Endothelial cell of umbilical vein (primary cell): Measurements from ENCODE around the gene DEFB114. TPM values are rescaled to one million over a fixed set of nuclear protein-coding genes. Genes with fewer than 3 reads are reported as not detected.

Experiments
- Bru-seq: library from RNA; stranded (reverse); fragments of 400-500 nt; gene quantifications from one replicate; lab custom pipeline; 2021; lab: Mats Ljungman, UMichigan
- BruChase-seq, 2 experiments: library from RNA; stranded (reverse); fragments of 400-500 nt; gene quantifications; one replicate each; lab custom pipeline; 2021; lab: Mats Ljungman, UMichigan
- BruUV-seq: library from RNA; stranded (reverse); fragments of 400-500 nt; replicated peaks from 2 replicates; lab custom pipeline; 2021; lab: Mats Ljungman, UMichigan
- CTCF ChIA-PET: fragments of 300-600, 350-600 bp; sonication (Branson Sonifier 250); formaldehyde crosslinking; loops from one replicate; lab custom pipeline; 2021; ENCODE audit warnings: antibody characterized with exemption, inconsistent platforms; lab: Charles Lee
- POLR2A ChIA-PET: fragments of 300-600, 350-600 bp; sonication (Branson Sonifier 250); formaldehyde crosslinking; loops from one replicate; lab custom pipeline; 2021; ENCODE audit warnings: antibody characterized with exemption, inconsistent platforms; lab: Charles Lee
- DNase-seq: peaks from one replicate; pipeline ENCODE4 v3.0.0-alpha.2; 2011; ENCODE audit warnings: low read depth, low spot score
- FAIRE-seq: peaks from 2 replicates; lab custom pipeline; 2011; peaks lifted over from hg19 to GRCh38; lab: Jason Lieb, UNC
- H2AFZ ChIP-seq: 2 replicates; pipeline ENCODE4 v1.6.0; 2012; ENCODE audit warnings: low read depth, low read length, control low read depth, inconsistent platforms
- H3K27ac ChIP-seq: 2 replicates; pipeline ENCODE4 v1.5.1; 2011; ENCODE audit warnings: low read depth, mild to moderate bottlenecking, control low read depth, low read length, moderate library complexity; ENCODE audit not compliant: insufficient read depth
- H3K27me3 ChIP-seq, 2 experiments: 2 replicates each; pipeline versions ENCODE4 v1.6.0 to v1.6.1; 2011; ENCODE audit warnings: low read length in 2 of 2, mixed read lengths in 1 of 2; ENCODE audit not compliant: control insufficient read depth in 2 of 2, insufficient read depth in 2 of 2
- H3K36me3 ChIP-seq, 2 experiments: 2 replicates in 1 of 2; 3 replicates in 1 of 2; pipeline ENCODE4 v1.5.1; 2011; ENCODE audit warnings: low read length in 2 of 2, mild to moderate bottlenecking in 1 of 2, moderate library complexity in 1 of 2; ENCODE audit not compliant: control insufficient read depth in 2 of 2, insufficient read depth in 2 of 2; ENCODE audit errors: extremely low read depth in 1 of 2
- H3K4me1 ChIP-seq: 3 replicates; pipeline ENCODE4 v1.5.1; 2011; ENCODE audit warnings: mild to moderate bottlenecking, low read length; ENCODE audit not compliant: control insufficient read depth, insufficient read depth; ENCODE audit errors: extremely low read depth
- H3K4me2 ChIP-seq: 2 replicates; pipeline ENCODE4 v1.6.1; 2011; ENCODE audit warnings: low read length, control low read depth, mixed read lengths; ENCODE audit not compliant: insufficient read depth
- H3K4me3 ChIP-seq, 3 experiments: fragments of 200-600 bp in 1 of 3; sonication (generic), shearing (Covaris generic) in 1 of 3; replicated peaks in 1 of 3; 2 replicates each; pipeline ENCODE4 v1.5.1; 2011 to 2016; ENCODE audit warnings: control low read depth in 3 of 3, low read length in 3 of 3, mild to moderate bottlenecking in 2 of 3, inconsistent platforms in 1 of 3, low read depth in 1 of 3, moderate library complexity in 1 of 3; ENCODE audit not compliant: insufficient read depth in 1 of 3
- H3K79me2 ChIP-seq: 2 replicates; pipeline ENCODE4 v1.6.0; 2012; ENCODE audit warnings: low read length, inconsistent platforms; ENCODE audit not compliant: control insufficient read depth, insufficient read depth
- H3K9ac ChIP-seq: replicated peaks from 2 replicates; pipeline ENCODE3; 2011; ENCODE audit warnings: low read length, control low read depth; ENCODE audit not compliant: insufficient read depth; ENCODE audit errors: extremely low read depth
- H3K9me1 ChIP-seq: replicated peaks from 3 replicates; pipeline ENCODE4 v1.6.0; 2011; ENCODE audit warnings: mild to moderate bottlenecking, low read length; ENCODE audit not compliant: control insufficient read depth, insufficient read depth; ENCODE audit errors: extremely low read depth
- H3K9me3 ChIP-seq: replicated peaks from 2 replicates; pipeline ENCODE4 v1.5.1; 2012; ENCODE audit warnings: low read length, inconsistent platforms; ENCODE audit not compliant: control insufficient read depth, insufficient read depth
- H4K20me1 ChIP-seq: replicated peaks from 2 replicates; pipeline ENCODE3; 2011; ENCODE audit warnings: mild to moderate bottlenecking, low read length; ENCODE audit not compliant: control insufficient read depth, insufficient read depth; ENCODE audit errors: extremely low read depth
- EZH2 ChIP-seq: IDR thresholded peaks from 2 replicates; pipeline ENCODE4 v1.6.1; 2012; ENCODE audit warnings: borderline replicate concordance, low read depth, mild to moderate bottlenecking, moderate library complexity, low read length, inconsistent platforms; ENCODE audit not compliant: severe bottlenecking
- FOS ChIP-seq: IDR thresholded peaks from 2 replicates; pipeline ENCODE4 v1.6.1; 2011; ENCODE audit warnings: mild to moderate bottlenecking, low read length, moderate library complexity, borderline replicate concordance; ENCODE audit not compliant: insufficient read depth
- GATA2 ChIP-seq: IDR thresholded peaks from 2 replicates; pipeline ENCODE4 v1.7.0; 2011; ENCODE audit warnings: low read depth, mild to moderate bottlenecking, moderate library complexity, mixed read lengths, low read length; ENCODE audit not compliant: insufficient read length, insufficient read depth
- JUN ChIP-seq: IDR thresholded peaks from 2 replicates; pipeline ENCODE4 v1.6.1; 2011; ENCODE audit warnings: borderline replicate concordance, low read depth; ENCODE audit not compliant: insufficient read length, insufficient read depth
- MAX ChIP-seq: IDR thresholded peaks from 2 replicates; pipeline ENCODE4 v1.6.1; 2011; ENCODE audit not compliant: insufficient read depth, insufficient read length
- MYC ChIP-seq: IDR thresholded peaks from one replicate; pipeline ENCODE4 v1.6.1; 2011; ENCODE audit warnings: mild to moderate bottlenecking, low read depth, low read length
- POLR2A ChIP-seq: IDR thresholded peaks from 2 replicates; pipeline ENCODE4 v1.6.1; 2012; ENCODE audit warnings: low read depth, mild to moderate bottlenecking, control low read depth, low read length
- POLR2AphosphoS5 ChIP-seq: IDR thresholded peaks from 2 replicates; pipeline ENCODE4 v1.6.1; 2012; ENCODE audit warnings: low read depth, mild to moderate bottlenecking, control low read depth, low read length, moderate library complexity; ENCODE audit not compliant: insufficient read depth
- dilution Hi-C: fragments of 300-500 bp; cut with MboI; formaldehyde crosslinking; loops from one replicate; pipeline ENCODE4 v1.15.0; 2019; ENCODE audit warnings: low sequenced_read_pairs; ENCODE audit not compliant: extremely low pct_ligation_motif_present
- intact Hi-C: fragments of 100-400 bp; cut with micrococcal nuclease; formaldehyde crosslinking; loops from one replicate; pipeline ENCODE4 v1.10.0; 2022
- long read RNA-seq: library from polyadenylated mRNA; stranded (forward); transcript quantifications from one replicate; pipeline ENCODE4 v2.0.0, GENCODE V29; 2021
- polyA minus RNA-seq, 3 experiments: library from RNA; depleted of rRNA, polyadenylated mRNA; stranded (reverse); fragments of >200 nt; gene quantifications; 1 replicate in 1 of 3; 2 replicates in 2 of 3; pipeline ENCODE4 v1.2.3, GENCODE V29; 2011
- polyA plus RNA-seq, 4 experiments: library from polyadenylated mRNA; depleted of rRNA in 3 of 4; stranded (reverse) in 3 of 4; unstranded in 1 of 4; fragments of >200 nt; gene quantifications; 2 replicates each; pipeline versions ENCODE4 v1.2.1 to v1.2.3, GENCODE V29; 2011 to 2012; ENCODE audit warnings: missing spikeins in 1 of 4
- total RNA-seq: library from RNA; stranded (reverse); gene quantifications from 2 replicates; pipeline ENCODE4 v1.2.3, GENCODE V29; 2021
- TF ChIP-seq, protein P1 (sequence below), 2 donors: IDR thresholded peaks; 1 replicate in 1 of 2; 2 replicates in 1 of 2; pipeline ENCODE4 v1.5.1; 2011; ENCODE audit warnings: low read length in 2 of 2, mild to moderate bottlenecking in 2 of 2, moderate library complexity in 2 of 2, control low read depth in 1 of 2, inconsistent platforms in 1 of 2, low read depth in 1 of 2; ENCODE audit not compliant: insufficient read depth in 1 of 2; ENCODE audit errors: extremely low read depth in 1 of 2

Gene DEFB114
- total RNA-seq = not detected in 2 replicates
- polyA plus RNA-seq = not detected in 2 replicates
- not detected in 2 replicates for polyA plus RNA-seq (2011; cell fraction: cytosol; rRNA removed)
- polyA plus RNA-seq (2011; cell fraction: nucleus; rRNA removed) = not detected in 2 replicates
- polyA plus RNA-seq (2012) = not detected in 2 replicates
- polyA minus RNA-seq = not detected in 2 replicates
- not detected for polyA minus RNA-seq (2011; cell fraction: cytosol; rRNA and poly(A)+ RNA removed)
- polyA minus RNA-seq (2011; cell fraction: nucleus; rRNA and poly(A)+ RNA removed) = not detected in 2 replicates
- Bru-seq, nascent RNA = not detected
- not detected for BruChase-seq, experiment 1, labeled RNA remaining after a 6-hour chase
- not detected for BruChase-seq, experiment 2, labeled RNA remaining after a 2-hour chase
- long read RNA-seq = 0 reads

GRCh38 chr6:49964064-49964463, at the start of gene DEFB114:
Gene DEFB114 (minus strand): TSS chr6:49964164. CDS start chr6:49964105, 59 bp downstream.
- ChIA-PET POLR2A (no interaction called here), CTCF (no interaction called here)
- no peaks in the 10 kb centered on the region for H4K20me1 ChIP-seq
- BruUV-seq = no TSS peak
- dilution Hi-C loops = no loop called here
- no peaks in the 10 kb centered on the region for H3K9me3 ChIP-seq
- no peak within 1 kb of the TSS for H3K4me2 ChIP-seq
- H3K27me3 ChIP-seq = no peaks in the 10 kb centered on the region
- H3K4me1 ChIP-seq = no peaks in the 10 kb centered on the region
- H3K9me1 ChIP-seq = no peaks in the 10 kb centered on the region
- H3K36me3 ChIP-seq = no peaks in the 10 kb centered on the region
- H3K79me2 ChIP-seq = no peaks in the 10 kb centered on the region
- H3K27ac ChIP-seq = no peak within 1 kb of the TSS
- H3K9ac ChIP-seq = no peak within 1 kb of the TSS
- intact Hi-C loops = no loop called here
- DNase-seq (no peak), FAIRE-seq (no peak)
- no peak within 1 kb of the TSS for H3K4me3 ChIP-seq
- H2AFZ ChIP-seq = no peak within 1 kb of the TSS
- no peak for TF ChIP-seq POLR2A
- no peak for TF ChIP-seq EZH2
- no peak for TF ChIP-seq FOS
- TF ChIP-seq MAX = no peak
- TF ChIP-seq JUN = no peak
- TF ChIP-seq, protein P1, sequence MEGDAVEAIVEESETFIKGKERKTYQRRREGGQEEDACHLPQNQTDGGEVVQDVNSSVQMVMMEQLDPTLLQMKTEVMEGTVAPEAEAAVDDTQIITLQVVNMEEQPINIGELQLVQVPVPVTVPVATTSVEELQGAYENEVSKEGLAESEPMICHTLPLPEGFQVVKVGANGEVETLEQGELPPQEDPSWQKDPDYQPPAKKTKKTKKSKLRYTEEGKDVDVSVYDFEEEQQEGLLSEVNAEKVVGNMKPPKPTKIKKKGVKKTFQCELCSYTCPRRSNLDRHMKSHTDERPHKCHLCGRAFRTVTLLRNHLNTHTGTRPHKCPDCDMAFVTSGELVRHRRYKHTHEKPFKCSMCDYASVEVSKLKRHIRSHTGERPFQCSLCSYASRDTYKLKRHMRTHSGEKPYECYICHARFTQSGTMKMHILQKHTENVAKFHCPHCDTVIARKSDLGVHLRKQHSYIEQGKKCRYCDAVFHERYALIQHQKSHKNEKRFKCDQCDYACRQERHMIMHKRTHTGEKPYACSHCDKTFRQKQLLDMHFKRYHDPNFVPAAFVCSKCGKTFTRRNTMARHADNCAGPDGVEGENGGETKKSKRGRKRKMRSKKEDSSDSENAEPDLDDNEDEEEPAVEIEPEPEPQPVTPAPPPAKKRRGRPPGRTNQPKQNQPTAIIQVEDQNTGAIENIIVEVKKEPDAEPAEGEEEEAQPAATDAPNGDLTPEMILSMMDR (IDR thresholded peaks at IDR 0.05; ENCODE audit: extremely low read depth in 1 of 2, insufficient read depth in 1 of 2, low read depth in 1 of 2, low read length in 2 of 2) = no peak
- TF ChIP-seq GATA2 = no peak
- no peak for TF ChIP-seq MYC
- TF ChIP-seq POLR2AphosphoS5 = no peak
